GM23338 (cell line): ENCODE results near the gene DGKD. TPM values are rescaled to one million over a fixed set of nuclear protein-coding genes. Genes with fewer than 3 reads are reported as not detected.

Experiments used
- ATAC-seq: fragments of 200-7000 bp; cut with Tn5 transposase; 3 replicates; pipeline ENCODE4 v1.9.1; 2020
- DNase-seq: peaks from one replicate; pipeline ENCODE4 v3.0.0-alpha.2; 2015; ENCODE audit warnings: low spot score
- H2AFZ ChIP-seq: fragments of 200-600 bp; sonication (generic); 2 replicates; pipeline ENCODE4 v1.8.0; 2016; ENCODE audit warnings: antibody characterized with exemption, mild to moderate bottlenecking, moderate library complexity
- H3F3A ChIP-seq: fragments of 200-600 bp; sonication (generic); replicated peaks from 2 replicates; pipeline ENCODE4 v1.8.0; 2017; ENCODE audit warnings: antibody characterized with exemption, mixed run types, low read depth
- H3K27ac ChIP-seq: fragments of 200-600 bp; sonication (generic); 2 replicates; pipeline ENCODE4 v1.6.1; 2016; ENCODE audit warnings: low read depth
- H3K27me3 ChIP-seq: fragments of 200-600 bp; sonication (generic); 2 replicates; pipeline ENCODE4 v1.8.0; 2016; ENCODE audit warnings: mild to moderate bottlenecking, mixed run types, moderate library complexity; ENCODE audit not compliant: insufficient read depth
- H3K36me3 ChIP-seq: fragments of 200-600 bp; sonication (generic); 2 replicates; pipeline ENCODE4 v1.8.0; 2016; ENCODE audit warnings: mild to moderate bottlenecking; ENCODE audit not compliant: insufficient read depth
- H3K4me1 ChIP-seq: fragments of 200-600 bp; sonication (generic); 2 replicates; pipeline ENCODE4 v1.8.0; 2016; ENCODE audit warnings: mild to moderate bottlenecking, moderate library complexity; ENCODE audit not compliant: insufficient read depth
- H3K4me2 ChIP-seq: fragments of 200-600 bp; sonication (generic); 2 replicates; pipeline ENCODE4 v1.7.1; 2017; ENCODE audit warnings: mixed run types
- H3K4me3 ChIP-seq: fragments of 200-600 bp; sonication (generic); 2 replicates; pipeline ENCODE4 v1.6.1; 2016; ENCODE audit warnings: mixed run types
- H3K79me2 ChIP-seq: fragments of 200-600 bp; sonication (generic); replicated peaks from 2 replicates; pipeline ENCODE4 v1.8.0; 2017; ENCODE audit warnings: mild to moderate bottlenecking; ENCODE audit not compliant: insufficient read depth
- H3K9me2 ChIP-seq: fragments of 200-600 bp; sonication (generic); 2 replicates; pipeline ENCODE4 v1.8.0; 2017; ENCODE audit not compliant: insufficient read depth
- H4K20me1 ChIP-seq: fragments of 200-600 bp; sonication (generic); replicated peaks from 2 replicates; pipeline ENCODE4 v1.8.0; 2017; ENCODE audit warnings: mild to moderate bottlenecking; ENCODE audit not compliant: insufficient read depth
- H3K27ac Mint-ChIP-seq: 2 replicates; pipeline ENCODE4 v1.8.0; 2020; ENCODE audit warnings: inconsistent platforms, mild to moderate bottlenecking, moderate library complexity, mixed read lengths
- H3K27me3 Mint-ChIP-seq: 3 replicates; pipeline ENCODE4 v1.8.0; 2022; ENCODE audit warnings: low read depth, mild to moderate bottlenecking, moderate library complexity, mixed read lengths, inconsistent platforms; ENCODE audit not compliant: insufficient read depth, poor library complexity
- H3K36me3 Mint-ChIP-seq: 3 replicates; pipeline ENCODE4 v1.8.0; 2021; ENCODE audit warnings: low read depth, mild to moderate bottlenecking, inconsistent platforms, moderate library complexity, mixed read lengths
- H3K4me1 Mint-ChIP-seq: 3 replicates; pipeline ENCODE4 v1.8.0; 2020; ENCODE audit warnings: mild to moderate bottlenecking, inconsistent platforms, mixed read lengths
- H3K4me3 Mint-ChIP-seq: 3 replicates; pipeline ENCODE4 v1.8.0; 2021; ENCODE audit warnings: moderate library complexity, mild to moderate bottlenecking, inconsistent platforms, mixed read lengths
- H3K9me3 Mint-ChIP-seq: 3 replicates; pipeline ENCODE4 v1.8.0; 2020; ENCODE audit warnings: moderate library complexity, mild to moderate bottlenecking, inconsistent platforms, mixed read lengths
- CREB1 ChIP-seq: fragments of 250-450 bp; sonication (Bioruptor Pico); IDR thresholded peaks from 2 replicates; pipeline ENCODE4 v1.5.0; 2020; ENCODE audit warnings: low read depth, mild to moderate bottlenecking, moderate library complexity
- CTCF ChIP-seq, 2 experiments: fragments of 200-600 bp in 1 of 2; sonication (generic) in 1 of 2; conservative IDR thresholded peaks; 2 replicates each; pipeline versions ENCODE4 v1.5.1 to v1.6.1; 2016 to 2017; ENCODE audit warnings: antibody characterized with exemption in 2 of 2, low read depth in 2 of 2, mild to moderate bottlenecking in 2 of 2, moderate library complexity in 1 of 2
- EZH2 ChIP-seq: fragments of 200-600 bp; sonication (generic); IDR thresholded peaks from one replicate; pipeline ENCODE4 v1.8.0; 2017; ENCODE audit warnings: antibody characterized with exemption, mild to moderate bottlenecking, low read depth; ENCODE audit not compliant: unreplicated experiment
- ZNF462 ChIP-seq: fragments of 250-450 bp; sonication (Bioruptor Pico); IDR thresholded peaks from 2 replicates; pipeline ENCODE4 v1.5.0; 2020; ENCODE audit warnings: mild to moderate bottlenecking, moderate library complexity
- polyA plus RNA-seq: library from polyadenylated mRNA; unstranded; fragments of >200 nt; fragmentation: Nextera tagmentation; extraction: Ambion mirVana; gene quantifications from 2 replicates; pipeline ENCODE4 v1.2.1, GENCODE V29; 2016
- total RNA-seq: library from RNA; depleted of rRNA; stranded (reverse); fragments of >200 nt; shearing (Covaris generic); gene quantifications from 2 replicates; pipeline ENCODE4 v1.2.3, GENCODE V29; 2014

The DGKD gene
- total and polyA plus RNA-seq, 2 experiments from 2014 or later: 11.1 to 23.4 TPM

GRCh38 chr2:233486778-233487552 is 132.7 kb downstream of the DGKD start:
- H3K36me3 Mint-ChIP-seq: peaks cover 33% of the 10 kb centered on the region
- no peaks in the 10 kb centered on the region for H3K4me1 Mint-ChIP-seq

More at GRCh38 chr2:233486778-233487552, 132.7 kb downstream of the DGKD start:
- TF ChIP-seq EZH2 (no peak), ZNF462 (CRISPR knock-in tag) (no peak), CTCF (conservative IDR thresholded peaks at IDR 0.05; ENCODE audit: low read depth in 2 of 2) (no peak), CREB1 (CRISPR knock-in tag) (no peak)
- no peaks in the 10 kb centered on the region for H3F3A ChIP-seq
- no peaks in the 10 kb centered on the region for H3K27me3 ChIP-seq
- H3K9me3 Mint-ChIP-seq: peaks cover 14% of the 10 kb centered on the region
- no peak overlapping the region for H3K4me3 ChIP-seq
- no peaks in the 10 kb centered on the region for H4K20me1 ChIP-seq
- H2AFZ ChIP-seq: no peak overlapping the region
- H3K9me2 ChIP-seq: no peaks in the 10 kb centered on the region
- H3K79me2 ChIP-seq: no peaks in the 10 kb centered on the region
- no peak overlapping the region for H3K27ac Mint-ChIP-seq
- no peak overlapping the region for H3K4me3 Mint-ChIP-seq
- no peaks in the 10 kb centered on the region for H3K4me1 ChIP-seq
- H3K27me3 Mint-ChIP-seq: peaks cover 3% of the 10 kb centered on the region
- H3K4me2 ChIP-seq: no peak overlapping the region
- ATAC-seq (no peak; the same call in 2 of the 3 replicates), DNase-seq (no peak)
- H3K36me3 ChIP-seq: peaks cover 6% of the 10 kb centered on the region; the same call in 1 of the 2 replicates
- H3K27ac ChIP-seq: no peak overlapping the region
